T-helper 1 cell treated with Interleukin-12 subunit alpha and Interleukin-12 subunit beta and Interleukin-4 antibody, amounts not matched to agents 30 μg/mL and 1 μg/mL, for 36 hours (primary cell): ENCODE data around the gene CSK.

Source experiments
- H3K27ac Mint-ChIP-seq: one replicate; pipeline ENCODE4 v1.8.0; 2021; ENCODE audit warnings: mild to moderate bottlenecking, mixed read lengths
- H3K27me3 Mint-ChIP-seq: one replicate; pipeline ENCODE4 v1.8.0; 2021; ENCODE audit warnings: low read depth, mixed read lengths
- H3K36me3 Mint-ChIP-seq: one replicate; pipeline ENCODE4 v1.8.0; 2021; ENCODE audit warnings: low read depth, mixed read lengths
- H3K4me1 Mint-ChIP-seq: one replicate; pipeline ENCODE4 v1.8.0; 2021; ENCODE audit warnings: low read depth, mixed read lengths
- H3K4me3 Mint-ChIP-seq: one replicate; pipeline ENCODE4 v1.8.0; 2021; ENCODE audit warnings: mild to moderate bottlenecking, moderate library complexity, mixed read lengths
- H3K9me3 Mint-ChIP-seq: one replicate; pipeline ENCODE4 v1.8.0; 2021; ENCODE audit warnings: mixed read lengths

CSK gene

GRCh38 chr15:74763416-74763815 lies 18.5 kb upstream of the CSK start:
- Mint-ChIP-seq H3K4me3 (no peak overlapping the region), H3K4me1 (no peaks in the 10 kb centered on the region), H3K9me3 (no peaks in the 10 kb centered on the region), H3K27me3 (peaks cover 3% of the 10 kb centered on the region), H3K27ac (no peak overlapping the region), H3K36me3 (no peaks in the 10 kb centered on the region)

GRCh38 chr15:74767167-74768098 lies 14.4 kb upstream of the CSK start:
- no peak overlapping the region for H3K27ac Mint-ChIP-seq
- H3K4me3 Mint-ChIP-seq = no peak overlapping the region
- no peaks in the 10 kb centered on the region for H3K9me3 Mint-ChIP-seq
- H3K27me3 Mint-ChIP-seq = peaks cover 11% of the 10 kb centered on the region
- H3K36me3 Mint-ChIP-seq = no peaks in the 10 kb centered on the region
- H3K4me1 Mint-ChIP-seq = peaks cover 16% of the 10 kb centered on the region

GRCh38 chr15:74768099-74768770 lies 13.6 kb upstream of the CSK start:
- Mint-ChIP-seq H3K9me3 (no peaks in the 10 kb centered on the region), H3K27ac (peak overlapping the region; percentile 41), H3K36me3 (no peaks in the 10 kb centered on the region), H3K4me1 (peaks cover 19% of the 10 kb centered on the region), H3K27me3 (peaks cover 11% of the 10 kb centered on the region), H3K4me3 (no peak overlapping the region)

- Mint-ChIP-seq H3K4me3 (peak overlapping the region; percentile 7), H3K27ac (peak overlapping the region; percentile 41)
Measured at GRCh38 chr15:74768771-74769342, 13.0 kb upstream of the CSK start.

GRCh38 chr15:74769463-74770025 lies 12.3 kb upstream of the CSK start:
- peaks cover 30% of the 10 kb centered on the region for H3K4me1 Mint-ChIP-seq
- no peaks in the 10 kb centered on the region for H3K9me3 Mint-ChIP-seq
- H3K27ac Mint-ChIP-seq = no peak overlapping the region
- peaks cover 10% of the 10 kb centered on the region for H3K27me3 Mint-ChIP-seq
- no peak overlapping the region for H3K4me3 Mint-ChIP-seq
- no peaks in the 10 kb centered on the region for H3K36me3 Mint-ChIP-seq

More at GRCh38 chr15:74768771-74769342, 13.0 kb upstream of the CSK start:
- Mint-ChIP-seq H3K27me3 (peaks cover 11% of the 10 kb centered on the region), H3K9me3 (no peaks in the 10 kb centered on the region), H3K4me1 (peaks cover 25% of the 10 kb centered on the region), H3K36me3 (no peaks in the 10 kb centered on the region)

- Mint-ChIP-seq H3K36me3 (peaks cover 1% of the 10 kb centered on the region), H3K9me3 (no peaks in the 10 kb centered on the region), H3K4me1 (peaks cover 34% of the 10 kb centered on the region), H3K27me3 (peaks cover 8% of the 10 kb centered on the region), H3K27ac (no peak overlapping the region), H3K4me3 (no peak overlapping the region)
Measured at GRCh38 chr15:74770211-74770903, 11.5 kb upstream of the CSK start.

GRCh38 chr15:74773329-74773728 lies 8.6 kb upstream of the CSK start:
- peak overlapping the region; percentile 45 for H3K27ac Mint-ChIP-seq
- H3K9me3 Mint-ChIP-seq = no peaks in the 10 kb centered on the region
- H3K27me3 Mint-ChIP-seq = peaks cover 8% of the 10 kb centered on the region
- H3K4me3 Mint-ChIP-seq = no peak overlapping the region
- H3K4me1 Mint-ChIP-seq = peaks cover 61% of the 10 kb centered on the region
- peaks cover 7% of the 10 kb centered on the region for H3K36me3 Mint-ChIP-seq

- peak overlapping the region; percentile 75 for H3K27ac Mint-ChIP-seq
- H3K9me3 Mint-ChIP-seq = no peaks in the 10 kb centered on the region
- no peak overlapping the region for H3K4me3 Mint-ChIP-seq
- H3K4me1 Mint-ChIP-seq = peaks cover 62% of the 10 kb centered on the region
- H3K27me3 Mint-ChIP-seq = peaks cover 6% of the 10 kb centered on the region
- H3K36me3 Mint-ChIP-seq = peaks cover 9% of the 10 kb centered on the region
Measured at GRCh38 chr15:74773731-74774252, 8.1 kb upstream of the CSK start.

GRCh38 chr15:74775132-74775562 lies 6.7 kb upstream of the CSK start:
- Mint-ChIP-seq H3K4me3 (no peak overlapping the region), H3K4me1 (peaks cover 74% of the 10 kb centered on the region), H3K27me3 (peaks cover 3% of the 10 kb centered on the region), H3K27ac (peak overlapping the region; percentile 98), H3K9me3 (no peaks in the 10 kb centered on the region), H3K36me3 (peaks cover 9% of the 10 kb centered on the region)

GRCh38 chr15:74775894-74776293 lies 6.0 kb upstream of the CSK start:
- H3K36me3 Mint-ChIP-seq = peaks cover 11% of the 10 kb centered on the region
- H3K9me3 Mint-ChIP-seq = no peaks in the 10 kb centered on the region
- H3K27me3 Mint-ChIP-seq = peaks cover 3% of the 10 kb centered on the region
- H3K27ac Mint-ChIP-seq = peak overlapping the region; percentile 98
- peaks cover 80% of the 10 kb centered on the region for H3K4me1 Mint-ChIP-seq
- no peak overlapping the region for H3K4me3 Mint-ChIP-seq

GRCh38 chr15:74776821-74777768 lies 4.8 kb upstream of the CSK start:
- H3K36me3 Mint-ChIP-seq = peaks cover 18% of the 10 kb centered on the region
- peak overlapping the region; percentile 98 for H3K27ac Mint-ChIP-seq
- peaks cover 76% of the 10 kb centered on the region for H3K4me1 Mint-ChIP-seq
- peak overlapping the region; percentile 100 for H3K4me3 Mint-ChIP-seq
- H3K9me3 Mint-ChIP-seq = no peaks in the 10 kb centered on the region
- H3K27me3 Mint-ChIP-seq = no peaks in the 10 kb centered on the region

- Mint-ChIP-seq H3K27ac (peak overlapping the region; percentile 98), H3K9me3 (no peaks in the 10 kb centered on the region), H3K27me3 (no peaks in the 10 kb centered on the region), H3K36me3 (peaks cover 22% of the 10 kb centered on the region), H3K4me3 (peak overlapping the region; percentile 100), H3K4me1 (peaks cover 74% of the 10 kb centered on the region)
Measured at GRCh38 chr15:74777769-74778598, 3.9 kb upstream of the CSK start.
